ENCODE results near the gene RIN3.

DNA sequence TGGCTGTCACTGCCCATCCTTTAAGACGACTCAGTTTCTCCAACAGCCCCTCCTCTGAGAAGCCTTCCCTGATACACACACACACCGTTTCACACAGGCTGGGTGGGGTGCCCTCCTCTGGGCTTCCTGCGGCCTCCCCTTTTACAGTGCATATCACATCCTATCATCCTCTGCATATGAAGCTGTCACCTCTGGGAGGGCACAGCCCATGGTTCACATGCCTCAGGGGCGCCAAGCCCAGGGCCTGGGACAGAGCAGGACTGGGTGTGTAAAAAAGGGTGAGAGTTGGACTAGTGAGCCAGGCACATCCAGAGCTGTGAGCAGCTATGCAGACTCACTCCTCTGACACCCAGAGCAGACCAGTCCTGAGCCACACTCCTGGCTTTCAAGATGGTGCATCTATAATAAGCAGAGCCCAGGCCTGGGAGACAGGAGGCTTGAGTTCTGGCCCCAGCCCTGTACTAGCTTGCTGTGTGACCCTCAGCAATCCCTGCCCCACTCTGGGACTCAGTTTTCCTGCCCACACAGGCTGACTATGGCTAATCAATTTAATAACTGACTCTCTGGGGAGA lies 172.3 kb downstream of the RIN3 start:
- TF ChIP-seq, protein P1, sequence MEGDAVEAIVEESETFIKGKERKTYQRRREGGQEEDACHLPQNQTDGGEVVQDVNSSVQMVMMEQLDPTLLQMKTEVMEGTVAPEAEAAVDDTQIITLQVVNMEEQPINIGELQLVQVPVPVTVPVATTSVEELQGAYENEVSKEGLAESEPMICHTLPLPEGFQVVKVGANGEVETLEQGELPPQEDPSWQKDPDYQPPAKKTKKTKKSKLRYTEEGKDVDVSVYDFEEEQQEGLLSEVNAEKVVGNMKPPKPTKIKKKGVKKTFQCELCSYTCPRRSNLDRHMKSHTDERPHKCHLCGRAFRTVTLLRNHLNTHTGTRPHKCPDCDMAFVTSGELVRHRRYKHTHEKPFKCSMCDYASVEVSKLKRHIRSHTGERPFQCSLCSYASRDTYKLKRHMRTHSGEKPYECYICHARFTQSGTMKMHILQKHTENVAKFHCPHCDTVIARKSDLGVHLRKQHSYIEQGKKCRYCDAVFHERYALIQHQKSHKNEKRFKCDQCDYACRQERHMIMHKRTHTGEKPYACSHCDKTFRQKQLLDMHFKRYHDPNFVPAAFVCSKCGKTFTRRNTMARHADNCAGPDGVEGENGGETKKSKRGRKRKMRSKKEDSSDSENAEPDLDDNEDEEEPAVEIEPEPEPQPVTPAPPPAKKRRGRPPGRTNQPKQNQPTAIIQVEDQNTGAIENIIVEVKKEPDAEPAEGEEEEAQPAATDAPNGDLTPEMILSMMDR (IDR thresholded peaks at IDR 0.05; ENCODE audit: extremely low read depth in 1 of 2, insufficient read depth in 1 of 2, low read depth in 1 of 2, low read length in 2 of 2): no peak
- TF ChIP-seq EZH2 (IDR thresholded peaks at IDR 0.05; ENCODE audit: borderline replicate concordance, low read depth, low read length, severe bottlenecking) (no peak), POLR2A (IDR thresholded peaks at IDR 0.05; ENCODE audit: low read depth, low read length) (no peak)
